IPS-18a (cell line): ENCODE measurements around the gene TYRP1.
"Not testable (repeated sequence)": the region's sequence is repeated elsewhere in the genome, so short reads cannot be mapped to it uniquely, and the experiment has no call there.

Experiments used
- H3K27ac ChIP-seq: one replicate; pipeline ENCODE4 v1.5.1; 2013; ENCODE audit warnings: low read length
- H3K27me3 ChIP-seq: one replicate; pipeline ENCODE4 v1.6.1; 2013; ENCODE audit warnings: mild to moderate bottlenecking, low read length; ENCODE audit not compliant: control insufficient read depth, insufficient read depth
- H3K36me3 ChIP-seq: one replicate; pipeline ENCODE4 v1.6.1; 2013; ENCODE audit warnings: low read depth, low read length; ENCODE audit not compliant: control insufficient read depth
- H3K4me1 ChIP-seq: one replicate; pipeline ENCODE4 v1.6.1; 2013; ENCODE audit warnings: low read depth, low read length; ENCODE audit not compliant: control insufficient read depth
- H3K4me3 ChIP-seq: one replicate; pipeline ENCODE4 v1.5.1; 2013; ENCODE audit warnings: low read length
- H3K9ac ChIP-seq: one replicate; pipeline ENCODE4 v1.6.1; 2013; ENCODE audit warnings: mild to moderate bottlenecking, low read length, moderate library complexity
- H3K9me3 ChIP-seq: one replicate; pipeline ENCODE4 v1.6.1; 2013; ENCODE audit warnings: low read depth, low read length; ENCODE audit not compliant: control insufficient read depth

Gene TYRP1

GRCh38 chr9:12670006-12670405, 23.2 kb upstream of the TYRP1 start:
- Histone ChIP-seq H3K4me3 (no peak overlapping the region), H3K36me3 (no peaks in the 10 kb centered on the region), H3K9me3 (no peaks in the 10 kb centered on the region), H3K9ac (no peak overlapping the region), H3K27me3 (no peaks in the 10 kb centered on the region), H3K27ac (no peak overlapping the region), H3K4me1 (no peaks in the 10 kb centered on the region)

GRCh38 chr9:12674961-12675360, 18.2 kb upstream of the TYRP1 start:
- H3K36me3 ChIP-seq, result no peaks in the 10 kb centered on the region
- H3K9me3 ChIP-seq, result no peaks in the 10 kb centered on the region
- no peak overlapping the region for H3K27ac ChIP-seq
- H3K27me3 ChIP-seq, result no peaks in the 10 kb centered on the region
- no peaks in the 10 kb centered on the region for H3K4me1 ChIP-seq
- no peak overlapping the region for H3K9ac ChIP-seq
- H3K4me3 ChIP-seq, result no peak overlapping the region

- not testable (repeated sequence) for H3K9me3 ChIP-seq
These were observed 15.6 kb upstream of the TYRP1 start for GRCh38 chr9:12677462-12678126.

GRCh38 chr9:12680341-12680740, 12.8 kb upstream of the TYRP1 start:
- peaks cover 7% of the 10 kb centered on the region for H3K4me1 ChIP-seq
- H3K4me3 ChIP-seq, result no peak overlapping the region
- no peaks in the 10 kb centered on the region for H3K9me3 ChIP-seq
- H3K36me3 ChIP-seq, result no peaks in the 10 kb centered on the region
- no peak overlapping the region for H3K27ac ChIP-seq
- no peak overlapping the region for H3K9ac ChIP-seq
- no peaks in the 10 kb centered on the region for H3K27me3 ChIP-seq

More at GRCh38 chr9:12677462-12678126, 15.6 kb upstream of the TYRP1 start:
- not testable (repeated sequence) for H3K36me3 ChIP-seq, H3K9ac ChIP-seq, H3K4me1 ChIP-seq, H3K4me3 ChIP-seq, H3K27me3 ChIP-seq, H3K27ac ChIP-seq

GRCh38 chr9:12680757-12681156, 12.4 kb upstream of the TYRP1 start:
- H3K36me3 ChIP-seq, result no peaks in the 10 kb centered on the region
- H3K4me1 ChIP-seq, result peaks cover 7% of the 10 kb centered on the region
- H3K9ac ChIP-seq, result no peak overlapping the region
- no peak overlapping the region for H3K27ac ChIP-seq
- no peak overlapping the region for H3K4me3 ChIP-seq
- no peaks in the 10 kb centered on the region for H3K9me3 ChIP-seq
- no peaks in the 10 kb centered on the region for H3K27me3 ChIP-seq

- Histone ChIP-seq H3K27ac (no peak overlapping the region), H3K9ac (no peak overlapping the region), H3K36me3 (no peaks in the 10 kb centered on the region), H3K27me3 (no peaks in the 10 kb centered on the region), H3K4me3 (no peak overlapping the region), H3K9me3 (no peaks in the 10 kb centered on the region), H3K4me1 (peaks cover 7% of the 10 kb centered on the region)
These were observed 11.6 kb upstream of the TYRP1 start for GRCh38 chr9:12681620-12682019.

- Histone ChIP-seq H3K27ac (no peak overlapping the region), H3K4me3 (no peak overlapping the region), H3K9ac (no peak overlapping the region), H3K27me3 (no peaks in the 10 kb centered on the region), H3K4me1 (peaks cover 6% of the 10 kb centered on the region), H3K36me3 (no peaks in the 10 kb centered on the region), H3K9me3 (no peaks in the 10 kb centered on the region)
These were observed 8.2 kb upstream of the TYRP1 start for GRCh38 chr9:12684974-12685373.

GRCh38 chr9:12689233-12689632, 4.0 kb upstream of the TYRP1 start:
- no peaks in the 10 kb centered on the region for H3K36me3 ChIP-seq
- H3K27ac ChIP-seq, result no peak overlapping the region
- no peaks in the 10 kb centered on the region for H3K27me3 ChIP-seq
- no peaks in the 10 kb centered on the region for H3K4me1 ChIP-seq
- no peaks in the 10 kb centered on the region for H3K9me3 ChIP-seq
- no peak overlapping the region for H3K9ac ChIP-seq
- no peak overlapping the region for H3K4me3 ChIP-seq

- no peak overlapping the region for H3K4me3 ChIP-seq
- no peaks in the 10 kb centered on the region for H3K27me3 ChIP-seq
- no peak overlapping the region for H3K27ac ChIP-seq
- H3K9me3 ChIP-seq, result no peaks in the 10 kb centered on the region
- no peak overlapping the region for H3K9ac ChIP-seq
- H3K36me3 ChIP-seq, result no peaks in the 10 kb centered on the region
- H3K4me1 ChIP-seq, result no peaks in the 10 kb centered on the region
These were observed 828 bp downstream of the TYRP1 start for GRCh38 chr9:12694013-12694412.

GRCh38 chr9:12695474-12695873, 2.3 kb downstream of the TYRP1 start:
- no peaks in the 10 kb centered on the region for H3K4me1 ChIP-seq
- H3K9me3 ChIP-seq, result no peaks in the 10 kb centered on the region
- H3K36me3 ChIP-seq, result no peaks in the 10 kb centered on the region
- no peak overlapping the region for H3K27ac ChIP-seq
- H3K27me3 ChIP-seq, result no peaks in the 10 kb centered on the region
- H3K4me3 ChIP-seq, result no peak overlapping the region
- H3K9ac ChIP-seq, result no peak overlapping the region

- Histone ChIP-seq H3K4me1 (no peaks in the 10 kb centered on the region), H3K9me3 (no peaks in the 10 kb centered on the region), H3K27me3 (no peaks in the 10 kb centered on the region), H3K9ac (no peak overlapping the region), H3K4me3 (no peak overlapping the region), H3K36me3 (no peaks in the 10 kb centered on the region), H3K27ac (no peak overlapping the region)
These were observed 3.9 kb downstream of the TYRP1 start for GRCh38 chr9:12696931-12697622.

- Histone ChIP-seq H3K9ac (no peak overlapping the region), H3K27ac (no peak overlapping the region), H3K36me3 (no peaks in the 10 kb centered on the region), H3K9me3 (no peaks in the 10 kb centered on the region), H3K4me3 (no peak overlapping the region), H3K27me3 (no peaks in the 10 kb centered on the region), H3K4me1 (no peaks in the 10 kb centered on the region)
These were observed 4.5 kb downstream of the TYRP1 start for GRCh38 chr9:12697719-12698118.
